ENCODE measurements around the gene DAB1.

Gene DAB1

GRCh38 chr1:57238233-57238781 is 185.6 kb downstream of the DAB1 start:
- H4K8ac ChIP-seq (ENCODE audit: low read depth, low read length): no peak overlapping the region
- H2AFZ ChIP-seq (ENCODE audit: low read length): no peak overlapping the region
- DNase-seq (ENCODE audit: low spot score): no peak
- H3K14ac ChIP-seq (ENCODE audit: low read length): no peak overlapping the region
- H2AK5ac ChIP-seq (ENCODE audit: low read depth, low read length): no peak overlapping the region
- no peak overlapping the region for H3K4me2 ChIP-seq (ENCODE audit: insufficient read depth, low read length, poor library complexity, severe bottlenecking)
- no peak overlapping the region for H3K23ac ChIP-seq (ENCODE audit: low read depth, low read length, poor library complexity)
- H3K27me3 ChIP-seq (ENCODE audit: control insufficient read depth in 3 of 3, insufficient read depth in 3 of 3, low read depth in 1 of 3, low read length in 3 of 3): no peaks in the 10 kb centered on the region
- no peak overlapping the region for H2BK12ac ChIP-seq (ENCODE audit: low read length)
- no peak overlapping the region for H3K18ac ChIP-seq (ENCODE audit: low read length)
- no peak overlapping the region for H3K4ac ChIP-seq (ENCODE audit: low read length)
- H3K4me3 ChIP-seq (ENCODE audit: low read length in 2 of 2): no peak overlapping the region
- no peak overlapping the region for H4K91ac ChIP-seq (ENCODE audit: low read depth, low read length, poor library complexity)
- no peak overlapping the region for H2BK15ac ChIP-seq (ENCODE audit: low read length)
- no peaks in the 10 kb centered on the region for H3K36me3 ChIP-seq (replicated peaks in 1 of 2; ENCODE audit: control insufficient read depth in 2 of 2, insufficient read depth in 2 of 2, low read length in 2 of 2)
- no CpG with 5 or more reads among the region's 3 CpGs for WGBS, 2 donors (ENCODE audit: extremely low coverage in 2 of 2, insufficient read length in 2 of 2, insufficient replicate concordance in 1 of 2)
- H3K9ac ChIP-seq (ENCODE audit: low read depth, low read length, poor library complexity): no peak overlapping the region
- no peak overlapping the region for H2BK5ac ChIP-seq (ENCODE audit: low read length)
- H3K9me3 ChIP-seq (replicated peaks in 1 of 2; ENCODE audit: control insufficient read depth in 2 of 2, insufficient read depth in 1 of 2, low read depth in 1 of 2, low read length in 2 of 2): no peaks in the 10 kb centered on the region
- H3K4me1 ChIP-seq (ENCODE audit: control insufficient read depth in 2 of 2, insufficient read depth in 1 of 2, low read depth in 1 of 2, low read length in 2 of 2): peaks cover 0 to 5% of the 10 kb centered on the region in 2 donors
- no peak overlapping the region for H2BK120ac ChIP-seq (ENCODE audit: low read depth, low read length)
- H3K79me1 ChIP-seq (ENCODE audit: low read depth, low read length): no peaks in the 10 kb centered on the region
- no peak overlapping the region for H3K27ac ChIP-seq (replicated peaks; ENCODE audit: low read length)

- no CpG with 5 or more reads among the region's 10 CpGs for WGBS, 2 donors (ENCODE audit: extremely low coverage in 2 of 2, insufficient read length in 2 of 2, insufficient replicate concordance in 1 of 2)
- Histone ChIP-seq H3K27me3 (ENCODE audit: control insufficient read depth in 3 of 3, insufficient read depth in 3 of 3, low read depth in 1 of 3, low read length in 3 of 3) (no peaks in the 10 kb centered on the region), H4K91ac (ENCODE audit: low read depth, low read length, poor library complexity) (no peak overlapping the region), H3K9ac (ENCODE audit: low read depth, low read length, poor library complexity) (no peak overlapping the region), H3K23ac (ENCODE audit: low read depth, low read length, poor library complexity) (no peak overlapping the region), H3K9me3 (replicated peaks in 1 of 2; ENCODE audit: control insufficient read depth in 2 of 2, insufficient read depth in 1 of 2, low read depth in 1 of 2, low read length in 2 of 2) (no peaks in the 10 kb centered on the region), H2AFZ (ENCODE audit: low read length) (no peak overlapping the region), H2BK15ac (ENCODE audit: low read length) (no peak overlapping the region), H3K18ac (ENCODE audit: low read length) (no peak overlapping the region), H2AK5ac (ENCODE audit: low read depth, low read length) (no peak overlapping the region), H4K8ac (ENCODE audit: low read depth, low read length) (no peak overlapping the region), H3K4me1 (ENCODE audit: control insufficient read depth in 2 of 2, insufficient read depth in 1 of 2, low read depth in 1 of 2, low read length in 2 of 2) (no peaks in the 10 kb centered on the region), H3K36me3 (replicated peaks in 1 of 2; ENCODE audit: control insufficient read depth in 2 of 2, insufficient read depth in 2 of 2, low read length in 2 of 2) (no peaks in the 10 kb centered on the region), H3K4me3 (ENCODE audit: low read length in 2 of 2) (no peak overlapping the region), H3K4ac (ENCODE audit: low read length) (no peak overlapping the region), H2BK12ac (ENCODE audit: low read length) (no peak overlapping the region), H3K14ac (ENCODE audit: low read length) (no peak overlapping the region), H3K27ac (replicated peaks; ENCODE audit: low read length) (no peak overlapping the region), H2BK120ac (ENCODE audit: low read depth, low read length) (no peak overlapping the region), H3K4me2 (ENCODE audit: insufficient read depth, low read length, poor library complexity, severe bottlenecking) (no peak overlapping the region), H2BK5ac (ENCODE audit: low read length) (no peak overlapping the region), H3K79me1 (ENCODE audit: low read depth, low read length) (no peaks in the 10 kb centered on the region)
- DNase-seq (ENCODE audit: low spot score): no peak
Observed at GRCh38 chr1:57235730-57236510, 187.9 kb downstream of the DAB1 start.

- Histone ChIP-seq H3K4me1 (ENCODE audit: control insufficient read depth in 2 of 2, insufficient read depth in 1 of 2, low read depth in 1 of 2, low read length in 2 of 2) (peaks cover 0 to 5% of the 10 kb centered on the region in 2 donors), H3K14ac (ENCODE audit: low read length) (no peak overlapping the region), H2BK15ac (ENCODE audit: low read length) (no peak overlapping the region), H2AFZ (ENCODE audit: low read length) (no peak overlapping the region), H2BK12ac (ENCODE audit: low read length) (no peak overlapping the region), H3K9me3 (replicated peaks in 1 of 2; ENCODE audit: control insufficient read depth in 2 of 2, insufficient read depth in 1 of 2, low read depth in 1 of 2, low read length in 2 of 2) (no peaks in the 10 kb centered on the region), H3K36me3 (replicated peaks in 1 of 2; ENCODE audit: control insufficient read depth in 2 of 2, insufficient read depth in 2 of 2, low read length in 2 of 2) (no peaks in the 10 kb centered on the region), H3K27me3 (ENCODE audit: control insufficient read depth in 3 of 3, insufficient read depth in 3 of 3, low read depth in 1 of 3, low read length in 3 of 3) (no peaks in the 10 kb centered on the region), H3K79me1 (ENCODE audit: low read depth, low read length) (no peaks in the 10 kb centered on the region), H2AK5ac (ENCODE audit: low read depth, low read length) (no peak overlapping the region), H3K4me3 (ENCODE audit: low read length in 2 of 2) (no peak overlapping the region), H4K91ac (ENCODE audit: low read depth, low read length, poor library complexity) (no peak overlapping the region), H3K27ac (replicated peaks; ENCODE audit: low read length) (no peak overlapping the region), H4K8ac (ENCODE audit: low read depth, low read length) (no peak overlapping the region), H2BK120ac (ENCODE audit: low read depth, low read length) (no peak overlapping the region), H3K4ac (ENCODE audit: low read length) (no peak overlapping the region), H3K4me2 (ENCODE audit: insufficient read depth, low read length, poor library complexity, severe bottlenecking) (no peak overlapping the region), H3K23ac (ENCODE audit: low read depth, low read length, poor library complexity) (no peak overlapping the region), H3K9ac (ENCODE audit: low read depth, low read length, poor library complexity) (no peak overlapping the region), H2BK5ac (ENCODE audit: low read length) (no peak overlapping the region), H3K18ac (ENCODE audit: low read length) (no peak overlapping the region)
- DNase-seq (ENCODE audit: low spot score): no peak
Observed at GRCh38 chr1:57234459-57234858, 189.4 kb downstream of the DAB1 start.

- H3K18ac ChIP-seq (ENCODE audit: low read length): no peak overlapping the region
- no peaks in the 10 kb centered on the region for H3K36me3 ChIP-seq (replicated peaks in 1 of 2; ENCODE audit: control insufficient read depth in 2 of 2, insufficient read depth in 2 of 2, low read length in 2 of 2)
- H3K4me2 ChIP-seq (ENCODE audit: insufficient read depth, low read length, poor library complexity, severe bottlenecking): no peak overlapping the region
- H4K91ac ChIP-seq (ENCODE audit: low read depth, low read length, poor library complexity): no peak overlapping the region
- H3K9me3 ChIP-seq (replicated peaks in 1 of 2; ENCODE audit: control insufficient read depth in 2 of 2, insufficient read depth in 1 of 2, low read depth in 1 of 2, low read length in 2 of 2): no peaks in the 10 kb centered on the region
- no peak overlapping the region for H2BK5ac ChIP-seq (ENCODE audit: low read length)
- no peak for DNase-seq (ENCODE audit: low spot score)
- no peak overlapping the region for H3K4ac ChIP-seq (ENCODE audit: low read length)
- H2BK15ac ChIP-seq (ENCODE audit: low read length): no peak overlapping the region
- no peak overlapping the region for H3K27ac ChIP-seq (replicated peaks; ENCODE audit: low read length)
- no peak overlapping the region for H3K23ac ChIP-seq (ENCODE audit: low read depth, low read length, poor library complexity)
- WGBS, 2 donors (ENCODE audit: extremely low coverage in 2 of 2, insufficient read length in 2 of 2, insufficient replicate concordance in 1 of 2): no CpG with 5 or more reads among the region's 3 CpGs
- peaks cover 0 to 5% of the 10 kb centered on the region in 2 donors for H3K4me1 ChIP-seq (ENCODE audit: control insufficient read depth in 2 of 2, insufficient read depth in 1 of 2, low read depth in 1 of 2, low read length in 2 of 2)
- H2AFZ ChIP-seq (ENCODE audit: low read length): no peak overlapping the region
- H2BK120ac ChIP-seq (ENCODE audit: low read depth, low read length): no peak overlapping the region
- no peak overlapping the region for H4K8ac ChIP-seq (ENCODE audit: low read depth, low read length)
- H3K14ac ChIP-seq (ENCODE audit: low read length): no peak overlapping the region
- H3K9ac ChIP-seq (ENCODE audit: low read depth, low read length, poor library complexity): no peak overlapping the region
- H2AK5ac ChIP-seq (ENCODE audit: low read depth, low read length): no peak overlapping the region
- H3K4me3 ChIP-seq (ENCODE audit: low read length in 2 of 2): no peak overlapping the region
- no peaks in the 10 kb centered on the region for H3K79me1 ChIP-seq (ENCODE audit: low read depth, low read length)
- H3K27me3 ChIP-seq (ENCODE audit: control insufficient read depth in 3 of 3, insufficient read depth in 3 of 3, low read depth in 1 of 3, low read length in 3 of 3): no peaks in the 10 kb centered on the region
- no peak overlapping the region for H2BK12ac ChIP-seq (ENCODE audit: low read length)
Observed at GRCh38 chr1:57232500-57232899, 191.4 kb downstream of the DAB1 start.

All from neuronal stem cell (in vitro differentiated cells).